Measurements from ENCODE around the gene TLX1.
"Not testable (repeated sequence)": the region's sequence is repeated elsewhere in the genome, so short reads cannot be mapped to it uniquely, and the experiment has no call there.

TLX1 gene

GRCh38 chr10:101154506-101154905, 23.4 kb downstream of the TLX1 start:
- not testable (repeated sequence) for DNase-seq

DNA sequence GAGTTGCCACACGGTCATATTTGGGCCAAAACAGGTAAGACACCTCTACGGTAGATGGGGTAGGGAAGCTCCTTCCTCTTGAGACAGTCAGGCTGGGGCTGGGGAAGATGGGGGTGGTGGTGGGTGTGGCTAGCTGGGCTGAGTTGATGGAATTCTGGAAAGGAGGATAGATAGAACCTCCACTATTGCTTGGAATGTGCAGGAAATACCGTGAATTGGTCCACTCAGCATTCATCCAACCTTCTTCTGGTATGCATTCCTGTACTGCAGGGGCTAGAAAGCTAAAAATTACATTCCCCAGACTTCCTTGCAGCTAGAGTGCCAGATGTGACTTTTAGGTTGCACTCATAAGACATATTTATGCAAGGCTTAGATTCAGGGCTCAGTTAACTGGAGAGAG, 24.8 kb downstream of the TLX1 start:
- DNase-seq = no peak

DNA sequence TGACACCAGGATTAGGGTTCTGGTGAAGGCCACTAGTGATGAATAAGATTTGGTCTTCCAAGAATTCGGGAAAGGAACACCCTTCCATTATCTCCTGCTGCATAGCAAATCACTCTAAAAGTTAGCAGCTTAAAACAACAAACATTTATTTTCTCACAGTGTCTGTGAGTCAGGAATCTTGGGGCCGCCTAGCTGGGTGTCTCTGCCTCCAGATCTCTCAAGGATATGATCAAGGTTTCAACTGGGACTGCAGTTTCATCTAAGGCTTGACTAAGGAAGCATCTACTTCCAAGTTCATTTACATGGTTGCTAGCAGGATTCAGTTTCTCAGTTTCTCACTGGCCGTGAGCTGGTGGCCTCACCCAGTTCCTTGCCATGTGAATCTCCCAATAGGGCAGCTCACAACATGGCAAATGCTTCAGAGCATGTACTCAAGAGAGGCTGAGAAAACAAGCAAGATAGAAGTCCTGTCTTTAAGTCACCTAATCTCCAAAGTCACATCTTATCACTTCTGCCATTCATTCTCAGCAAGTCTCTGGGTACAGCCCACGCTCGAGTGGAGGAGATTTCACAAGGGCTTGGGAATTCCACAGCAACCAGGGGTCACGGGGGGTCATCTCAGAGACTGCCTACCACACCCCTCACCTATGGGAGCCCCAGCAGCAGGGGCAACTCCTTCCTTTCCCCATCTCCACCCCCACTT, 26.8 kb downstream of the TLX1 start:
- no peak for DNase-seq

DNA sequence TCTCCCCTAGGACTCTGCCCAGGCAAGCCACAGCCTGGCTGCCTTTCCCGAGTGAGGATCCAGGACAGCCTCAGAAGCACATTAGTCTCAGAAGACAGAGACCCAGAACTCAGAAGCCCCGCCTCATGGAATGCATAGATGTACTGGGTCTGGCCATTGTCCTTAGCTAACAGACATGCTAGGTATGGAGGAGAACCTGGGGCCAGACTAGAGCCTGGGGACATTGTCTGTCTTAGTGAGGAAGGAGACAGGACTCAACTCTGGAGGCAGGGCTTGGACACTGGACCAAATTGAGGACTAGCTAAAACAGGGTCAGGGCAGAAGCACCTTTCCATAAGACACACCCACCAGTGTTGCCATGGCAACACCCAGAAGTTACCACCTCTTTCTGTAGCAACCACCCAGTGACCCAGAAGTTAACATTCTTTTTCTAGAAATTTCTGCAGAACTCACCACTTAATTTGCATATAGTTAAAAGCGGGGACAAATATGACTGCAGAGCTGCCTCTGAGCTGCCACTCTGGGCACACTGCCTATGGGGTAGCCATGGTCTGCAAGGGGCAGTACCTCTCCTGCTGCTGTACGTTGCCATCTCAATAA, 27.5 kb downstream of the TLX1 start:
- DNase-seq = no peak

DNA sequence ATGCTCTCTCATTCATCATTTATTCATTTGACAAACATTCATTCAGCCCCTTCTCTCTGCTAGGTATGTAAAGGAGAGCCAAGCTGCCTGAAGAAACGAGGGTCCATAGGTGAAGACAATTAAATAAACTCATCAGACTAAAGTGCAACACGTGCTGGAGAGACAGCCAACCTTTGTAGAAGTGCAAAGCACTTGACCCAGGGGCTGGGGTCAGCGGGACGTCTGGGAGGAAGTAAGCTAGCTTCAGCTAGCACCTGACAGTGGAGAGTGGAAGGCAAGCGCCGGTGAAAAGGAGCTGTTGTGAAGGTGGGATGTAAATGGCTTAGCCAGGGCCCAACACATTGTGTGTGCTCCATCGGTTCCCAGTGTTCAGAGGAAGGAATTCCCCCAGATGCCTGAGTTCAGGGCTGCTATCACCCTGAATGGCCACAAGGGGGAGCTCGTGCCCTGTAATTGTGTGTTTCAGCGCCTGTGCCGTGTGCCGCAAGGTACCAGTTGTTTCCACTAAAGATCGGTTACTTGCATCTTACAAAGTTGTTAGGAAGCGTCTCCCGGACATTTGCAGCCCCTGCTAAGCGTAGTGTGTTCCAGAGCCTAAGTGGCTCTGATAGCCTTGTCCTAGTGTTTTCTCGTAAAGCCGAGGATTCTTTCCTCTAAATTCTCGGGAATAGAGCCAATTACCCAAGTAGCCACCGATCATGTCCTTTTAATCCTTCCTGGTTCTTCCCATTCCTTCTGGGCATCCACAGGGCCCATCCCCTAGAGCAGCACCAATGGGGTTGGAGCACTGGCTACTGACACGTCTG, 30.6 kb downstream of the TLX1 start:
- DNase-seq = peak; percentile 76

- DNase-seq = no peak
These were observed 31.6 kb downstream of the TLX1 start for GRCh38 chr10:101162677-101163076.

DNA sequence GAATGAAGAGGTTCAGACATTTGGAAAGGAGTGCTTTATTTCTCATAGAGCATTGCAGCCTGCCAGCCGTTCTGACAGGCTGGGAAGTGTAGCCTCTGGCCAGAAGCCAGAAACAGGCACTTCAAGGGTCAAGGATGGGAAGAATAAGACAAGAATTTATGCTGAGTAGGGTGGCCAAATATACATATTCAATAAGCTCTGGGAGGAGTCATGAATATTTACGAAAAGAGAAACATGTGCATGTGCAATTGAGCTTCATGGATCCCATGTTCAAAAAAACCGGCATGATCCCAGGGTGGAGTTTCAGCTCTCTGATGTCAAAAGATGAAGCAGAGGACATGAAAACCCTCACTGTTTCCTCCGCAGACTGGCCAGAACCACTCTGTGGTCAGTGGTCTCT, 32.9 kb downstream of the TLX1 start:
- no peak for DNase-seq

GRCh38 chr10:101165736-101166135, 34.6 kb downstream of the TLX1 start:
- no peak for DNase-seq

DNA sequence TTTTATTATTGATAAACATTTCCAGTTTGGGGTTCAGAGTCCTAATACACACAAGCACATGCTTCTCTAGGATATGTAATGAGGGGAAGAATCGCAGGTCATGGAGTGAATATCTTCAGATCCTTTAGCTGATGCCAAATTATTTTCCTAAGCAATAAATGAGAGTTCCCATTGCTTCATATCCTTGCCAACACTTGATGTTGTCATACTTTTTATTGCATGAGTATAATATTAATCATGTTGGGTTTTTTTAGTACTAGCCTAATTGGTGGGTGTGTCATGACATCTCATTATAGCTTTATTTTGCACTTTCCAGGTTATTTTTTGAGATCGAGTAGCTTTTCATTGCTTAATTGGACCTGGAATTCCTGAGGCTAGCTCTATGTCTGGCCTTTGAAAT, 35.3 kb downstream of the TLX1 start:
- DNase-seq = no peak

- no peak for DNase-seq
These were observed 41.6 kb downstream of the TLX1 start for GRCh38 chr10:101172741-101173140.

DNA sequence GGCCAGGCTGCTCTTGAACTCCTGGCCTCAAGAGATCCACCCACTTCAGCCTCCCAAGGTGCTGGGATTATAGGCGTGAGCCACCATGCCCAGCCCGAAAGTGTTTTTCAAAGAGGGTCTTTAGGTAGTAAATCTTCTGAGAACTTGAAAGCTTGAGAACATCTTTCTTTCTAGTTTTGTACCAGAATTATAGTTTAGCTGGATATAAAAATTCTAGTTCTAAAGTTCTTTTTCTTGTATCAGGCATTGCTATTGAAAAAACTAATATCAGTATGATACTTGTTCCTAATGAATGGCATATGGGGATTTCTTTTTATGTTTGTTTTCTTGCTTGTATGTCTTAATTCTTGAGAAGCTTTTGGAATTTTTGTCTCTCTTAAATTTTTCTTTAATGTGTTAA, 43.2 kb downstream of the TLX1 start:
- no peak for DNase-seq

GRCh38 chr10:101176577-101176976, 45.5 kb downstream of the TLX1 start:
- no peak for DNase-seq

- DNase-seq = no peak
These were observed 51.8 kb downstream of the TLX1 start for GRCh38 chr10:101182936-101183335.

DNA sequence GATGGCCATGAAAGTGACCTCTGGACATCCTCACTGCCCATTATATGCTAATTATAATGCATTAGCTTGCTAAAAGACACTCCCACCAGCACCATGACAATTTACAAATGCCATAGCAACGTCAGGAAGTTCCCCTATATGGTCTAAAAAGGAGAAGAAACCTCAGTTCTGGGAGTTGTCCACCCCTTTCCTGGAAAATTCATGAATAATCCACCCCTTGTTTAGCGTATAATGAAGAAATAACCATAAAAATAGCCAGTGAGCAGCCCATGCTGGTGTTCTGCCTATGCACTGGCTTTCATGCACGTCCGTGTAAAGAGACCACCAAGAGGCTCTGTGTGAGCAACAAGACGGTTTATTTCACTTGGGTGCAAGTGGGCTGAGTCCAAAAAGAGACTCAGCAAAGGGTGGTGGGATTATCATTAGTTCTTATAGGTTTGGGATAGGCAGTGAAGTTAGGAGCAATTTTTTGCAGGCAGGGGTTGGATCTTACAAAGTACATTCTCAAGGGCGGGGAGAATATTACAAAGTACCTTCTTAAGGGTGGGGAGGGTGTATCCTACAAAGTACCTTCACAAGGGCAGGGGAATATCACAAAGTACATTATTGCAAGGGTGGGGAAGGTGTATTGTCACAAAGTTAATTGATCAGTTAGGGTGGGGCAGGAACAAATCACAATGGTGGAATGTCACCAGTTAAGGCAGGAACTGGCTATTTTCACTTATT, 52.5 kb downstream of the TLX1 start:
- no peak for DNase-seq
